Esophagus muscularis mucosa (tissue), 4 donors: ENCODE data around the gene MATK.

ENCODE experiments used
- EP300 ChIP-seq: sonication (generic); formaldehyde crosslinking; IDR thresholded peaks from one replicate; pipeline ENCODE4 v1.6.1; 2017; ENCODE audit warnings: antibody characterized with exemption
- POLR2A ChIP-seq: fragments of 450-650 bp; IDR thresholded peaks from one replicate; pipeline ENCODE4 v1.6.1; 2017; ENCODE audit warnings: antibody characterized with exemption, moderate library complexity, mild to moderate bottlenecking, low read depth
- POLR2AphosphoS5 ChIP-seq, 2 donors: sonication (generic); formaldehyde crosslinking; IDR thresholded peaks; one replicate each; pipeline ENCODE4 v1.6.1; 2017; ENCODE audit warnings: antibody characterized with exemption in 2 of 2
- TF ChIP-seq, protein P1 (sequence below), 3 experiments: fragments of 200-600 bp in 2 of 3; fragments of 450-650 bp in 1 of 3; sonication (generic) in 2 of 3; IDR thresholded peaks; one replicate each; pipeline ENCODE4 v1.5.1; 2017 to 2019; ENCODE audit warnings: antibody characterized with exemption in 3 of 3, mild to moderate bottlenecking in 2 of 3, moderate library complexity in 1 of 3

DNA sequence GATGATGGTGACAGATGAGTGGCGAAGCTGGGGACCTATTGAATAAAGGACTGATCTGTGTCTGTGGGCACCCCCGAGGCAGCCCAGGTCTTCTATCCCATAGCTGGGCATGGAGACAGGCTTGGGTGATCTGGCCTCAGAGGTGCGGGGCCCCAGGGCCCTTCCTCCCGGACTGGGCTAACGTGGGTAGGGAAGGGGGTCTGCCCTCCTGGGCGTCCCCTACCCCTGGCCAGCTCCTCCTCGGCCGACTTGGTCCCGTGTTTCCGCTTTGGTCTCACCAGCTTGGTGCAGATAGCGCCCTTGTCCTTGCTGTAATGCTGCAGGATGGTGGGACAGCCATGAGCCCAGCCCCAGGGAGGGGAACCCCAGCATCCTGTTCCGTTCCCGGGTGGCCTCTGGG, 3.3 kb downstream of the MATK start:
- TF ChIP-seq POLR2AphosphoS5 (IDR thresholded peaks at IDR 0.05) (no peak), POLR2A (no peak), EP300 (no peak)
- TF ChIP-seq, protein P1, sequence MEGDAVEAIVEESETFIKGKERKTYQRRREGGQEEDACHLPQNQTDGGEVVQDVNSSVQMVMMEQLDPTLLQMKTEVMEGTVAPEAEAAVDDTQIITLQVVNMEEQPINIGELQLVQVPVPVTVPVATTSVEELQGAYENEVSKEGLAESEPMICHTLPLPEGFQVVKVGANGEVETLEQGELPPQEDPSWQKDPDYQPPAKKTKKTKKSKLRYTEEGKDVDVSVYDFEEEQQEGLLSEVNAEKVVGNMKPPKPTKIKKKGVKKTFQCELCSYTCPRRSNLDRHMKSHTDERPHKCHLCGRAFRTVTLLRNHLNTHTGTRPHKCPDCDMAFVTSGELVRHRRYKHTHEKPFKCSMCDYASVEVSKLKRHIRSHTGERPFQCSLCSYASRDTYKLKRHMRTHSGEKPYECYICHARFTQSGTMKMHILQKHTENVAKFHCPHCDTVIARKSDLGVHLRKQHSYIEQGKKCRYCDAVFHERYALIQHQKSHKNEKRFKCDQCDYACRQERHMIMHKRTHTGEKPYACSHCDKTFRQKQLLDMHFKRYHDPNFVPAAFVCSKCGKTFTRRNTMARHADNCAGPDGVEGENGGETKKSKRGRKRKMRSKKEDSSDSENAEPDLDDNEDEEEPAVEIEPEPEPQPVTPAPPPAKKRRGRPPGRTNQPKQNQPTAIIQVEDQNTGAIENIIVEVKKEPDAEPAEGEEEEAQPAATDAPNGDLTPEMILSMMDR (IDR thresholded peaks at IDR 0.05), result no peak
